GM06990 (cell line): ENCODE measurements around the gene RESP18.
"Not testable (repeated sequence)": the region's sequence is repeated elsewhere in the genome, so short reads cannot be mapped to it uniquely, and the experiment has no call there.

Source experiments
- DNase-seq: peaks from one replicate; pipeline ENCODE4 v3.0.0-alpha.2; 2011; ENCODE audit not compliant: insufficient read length; ENCODE audit errors: extremely low read depth
- H3K27me3 ChIP-seq: replicated peaks from 2 replicates; pipeline ENCODE4 v1.6.0; 2011; ENCODE audit warnings: low read length; ENCODE audit not compliant: control insufficient read depth, insufficient read depth
- H3K36me3 ChIP-seq: 2 replicates; pipeline ENCODE4 v1.5.1; 2011; ENCODE audit warnings: low read length; ENCODE audit not compliant: control insufficient read depth, insufficient read depth
- H3K4me3 ChIP-seq: replicated peaks from 2 replicates; pipeline ENCODE4 v1.5.1; 2011; ENCODE audit warnings: low read depth, mild to moderate bottlenecking, control low read depth, low read length
- CTCF ChIP-seq: IDR thresholded peaks from 2 replicates; pipeline ENCODE4 v1.5.1; 2011; ENCODE audit warnings: low read length, control low read depth, mild to moderate bottlenecking, inconsistent platforms; ENCODE audit not compliant: insufficient read depth, poor library complexity, severe bottlenecking

Gene RESP18

GRCh38 chr2:219290381-219291171 is 42.0 kb downstream of the RESP18 start:
- no peak for DNase-seq
- H3K36me3 ChIP-seq = peaks cover 2% of the 10 kb centered on the region
- no peak for TF ChIP-seq CTCF
- H3K4me3 ChIP-seq = no peak overlapping the region
- H3K27me3 ChIP-seq = no peaks in the 10 kb centered on the region

- Histone ChIP-seq H3K27me3 (no peaks in the 10 kb centered on the region), H3K4me3 (no peak overlapping the region), H3K36me3 (peaks cover 8% of the 10 kb centered on the region)
- DNase-seq = no peak
- no peak for TF ChIP-seq CTCF
Measured at GRCh38 chr2:219289537-219290361, 42.8 kb downstream of the RESP18 start.

GRCh38 chr2:219289195-219289536 is 43.4 kb downstream of the RESP18 start:
- H3K36me3 ChIP-seq = peaks cover 11% of the 10 kb centered on the region
- no peaks in the 10 kb centered on the region for H3K27me3 ChIP-seq
- DNase-seq = no peak
- TF ChIP-seq CTCF = no peak
- no peak overlapping the region for H3K4me3 ChIP-seq

- no peak for TF ChIP-seq CTCF
- Histone ChIP-seq H3K27me3 (no peaks in the 10 kb centered on the region), H3K4me3 (no peak overlapping the region), H3K36me3 (peaks cover 15% of the 10 kb centered on the region)
- no peak for DNase-seq
Measured at GRCh38 chr2:219287580-219288265, 44.8 kb downstream of the RESP18 start.

GRCh38 chr2:219287116-219287440 is 45.5 kb downstream of the RESP18 start:
- H3K36me3 ChIP-seq = peaks cover 19% of the 10 kb centered on the region
- DNase-seq = not testable (repeated sequence)

GRCh38 chr2:219286436-219287115 is 46.0 kb downstream of the RESP18 start:
- no peak for DNase-seq

More at GRCh38 chr2:219287116-219287440, 45.5 kb downstream of the RESP18 start:
- H3K4me3 ChIP-seq, H3K27me3 ChIP-seq: not testable (repeated sequence)

More at GRCh38 chr2:219286436-219287115, 46.0 kb downstream of the RESP18 start:
- no peak for TF ChIP-seq CTCF
- no peak overlapping the region for H3K4me3 ChIP-seq
- peaks cover 20% of the 10 kb centered on the region for H3K36me3 ChIP-seq
- H3K27me3 ChIP-seq = no peaks in the 10 kb centered on the region
